Measurements from ENCODE around the gene CD300H.
"Not testable (repeated sequence)": the region's sequence is repeated elsewhere in the genome, so short reads cannot be mapped to it uniquely, and the experiment has no call there.

Gene CD300H

GRCh38 chr17:74520016-74520434 is 47.3 kb downstream of the CD300H start:
- no peak for DNase-seq (ENCODE audit: low read depth, low spot score)
- H3K4me3 ChIP-seq (ENCODE audit: low read depth, low read length) = no peak overlapping the region
- in situ Hi-C loops (cut with HindIII; ENCODE audit: low sequenced_read_pairs) = no loop called here
- TF ChIP-seq CTCF (IDR thresholded peaks at IDR 0.05; ENCODE audit: low read depth, low read length) = no peak

- in situ Hi-C loops (cut with HindIII; ENCODE audit: low sequenced_read_pairs); DNase-seq (ENCODE audit: low read depth, low spot score); H3K4me3 ChIP-seq (ENCODE audit: low read depth, low read length): not testable (repeated sequence)
Observed at GRCh38 chr17:74518413-74518981, 48.8 kb downstream of the CD300H start.

- in situ Hi-C loops (cut with HindIII; ENCODE audit: low sequenced_read_pairs) = no loop called here
- TF ChIP-seq CTCF (IDR thresholded peaks at IDR 0.05; ENCODE audit: low read depth, low read length) = no peak
- H3K4me3 ChIP-seq (ENCODE audit: low read depth, low read length) = no peak overlapping the region
- no peak for DNase-seq (ENCODE audit: low read depth, low spot score)
Observed at GRCh38 chr17:74516561-74517328, 50.6 kb downstream of the CD300H start.

- TF ChIP-seq CTCF (IDR thresholded peaks at IDR 0.05; ENCODE audit: low read depth, low read length) = no peak
- no peak overlapping the region for H3K4me3 ChIP-seq (ENCODE audit: low read depth, low read length)
- no peak for DNase-seq (ENCODE audit: low read depth, low spot score)
- in situ Hi-C loops (cut with HindIII; ENCODE audit: low sequenced_read_pairs) = no loop called here
Observed at GRCh38 chr17:74515941-74516340, 51.4 kb downstream of the CD300H start.

GRCh38 chr17:74514632-74515334 is 52.5 kb downstream of the CD300H start:
- H3K4me3 ChIP-seq (ENCODE audit: low read depth, low read length) = no peak overlapping the region
- DNase-seq (ENCODE audit: low read depth, low spot score) = peak; percentile 12
- no peak for TF ChIP-seq CTCF (IDR thresholded peaks at IDR 0.05; ENCODE audit: low read depth, low read length)
- in situ Hi-C loops (cut with HindIII; ENCODE audit: low sequenced_read_pairs) = no loop called here

- TF ChIP-seq CTCF (IDR thresholded peaks at IDR 0.05; ENCODE audit: low read depth, low read length) = no peak
- in situ Hi-C loops (cut with HindIII; ENCODE audit: low sequenced_read_pairs) = no loop called here
- H3K4me3 ChIP-seq (ENCODE audit: low read depth, low read length) = no peak overlapping the region
- peak; percentile 3 for DNase-seq (ENCODE audit: low read depth, low spot score)
Observed at GRCh38 chr17:74513987-74514631, 53.2 kb downstream of the CD300H start.
